D721Med (cell line): ENCODE measurements around the gene PTPN14.
A peak's percentile ranks its signal among the peaks of the same experiment; 100 is the strongest.

Experiments
- DNase-seq: peaks from one replicate; pipeline ENCODE4 v3.0.0; 2011; ENCODE audit warnings: low spot score; ENCODE audit not compliant: insufficient read length
- FAIRE-seq: peaks from 2 replicates; lab custom pipeline; 2011; peaks lifted over from hg19 to GRCh38; lab: Jason Lieb, UNC
- CTCF ChIP-seq: IDR thresholded peaks from 2 replicates; pipeline ENCODE4 v1.5.1; 2012; ENCODE audit warnings: mild to moderate bottlenecking, control low read depth; ENCODE audit not compliant: insufficient read depth; ENCODE audit errors: missing control alignments

Gene PTPN14

GRCh38 chr1:214331827-214332423 is 219.5 kb downstream of the PTPN14 start:
- TF ChIP-seq CTCF = peak; percentile 89
- FAIRE-seq (peak; percentile 90), DNase-seq (peak; percentile 85)

DNA sequence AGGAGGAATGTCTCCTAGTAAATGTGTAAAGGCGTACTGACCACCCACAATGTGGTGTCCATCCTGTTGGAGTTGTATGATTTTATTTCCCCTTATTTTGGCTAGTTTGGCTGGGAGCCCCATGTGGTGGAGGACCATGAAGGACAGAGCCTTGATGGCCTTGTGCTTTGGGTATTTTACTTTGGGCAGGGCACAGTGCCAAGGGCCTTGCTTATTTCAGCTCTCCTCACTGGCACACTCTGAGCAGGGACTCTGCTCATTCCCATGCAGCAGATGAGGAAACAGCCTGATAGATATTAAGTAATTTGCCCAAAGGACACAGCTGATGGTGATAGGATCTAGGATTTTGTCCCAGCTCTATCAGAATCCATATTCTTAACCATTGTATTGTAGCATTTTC is 220.2 kb downstream of the PTPN14 start:
- DNase-seq = no peak
- TF ChIP-seq CTCF = no peak
- FAIRE-seq = no peak

GRCh38 chr1:214330715-214331114 is 220.7 kb downstream of the PTPN14 start:
- no peak for TF ChIP-seq CTCF
- DNase-seq = no peak
- FAIRE-seq = no peak

- FAIRE-seq (no peak), DNase-seq (no peak)
- no peak for TF ChIP-seq CTCF
Measured at GRCh38 chr1:214330222-214330621, 221.2 kb downstream of the PTPN14 start.

DNA sequence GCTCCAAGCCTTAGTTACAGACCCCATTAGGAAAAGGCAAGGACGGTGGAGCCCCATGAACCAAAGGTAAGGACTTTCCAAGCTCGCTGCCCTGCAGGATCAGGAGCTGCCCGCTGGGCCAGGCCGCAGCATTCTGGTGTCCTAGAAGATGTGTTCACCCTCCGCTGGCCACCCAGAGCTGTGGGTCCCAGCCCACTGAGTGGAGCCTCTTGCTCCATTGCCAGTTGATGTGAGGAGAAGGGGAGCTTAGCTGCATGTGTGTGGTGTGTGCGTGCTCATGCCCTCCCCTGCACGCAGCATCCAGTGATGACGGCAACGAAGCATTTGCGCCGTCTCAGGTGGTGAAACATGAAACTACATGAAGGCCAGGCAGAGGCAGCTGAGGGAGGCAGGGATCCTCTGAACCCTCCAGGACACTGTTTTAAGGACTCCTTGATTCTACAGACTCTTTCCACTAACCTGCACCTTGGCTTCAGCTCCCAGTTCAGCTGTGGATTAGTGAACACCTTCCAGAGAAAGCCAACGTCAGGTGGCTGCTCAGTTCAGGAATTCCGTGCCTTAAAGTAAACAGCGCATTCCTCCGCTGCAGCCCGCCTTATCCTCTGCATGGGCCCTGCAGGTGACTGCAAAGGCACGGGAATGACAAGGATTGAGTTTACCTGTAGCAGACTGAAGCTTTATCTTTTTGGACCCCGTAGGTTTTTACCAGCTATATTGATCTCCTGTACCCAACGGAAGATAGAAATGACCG is 221.8 kb downstream of the PTPN14 start:
- DNase-seq (no peak), FAIRE-seq (no peak)
- no peak for TF ChIP-seq CTCF

DNA sequence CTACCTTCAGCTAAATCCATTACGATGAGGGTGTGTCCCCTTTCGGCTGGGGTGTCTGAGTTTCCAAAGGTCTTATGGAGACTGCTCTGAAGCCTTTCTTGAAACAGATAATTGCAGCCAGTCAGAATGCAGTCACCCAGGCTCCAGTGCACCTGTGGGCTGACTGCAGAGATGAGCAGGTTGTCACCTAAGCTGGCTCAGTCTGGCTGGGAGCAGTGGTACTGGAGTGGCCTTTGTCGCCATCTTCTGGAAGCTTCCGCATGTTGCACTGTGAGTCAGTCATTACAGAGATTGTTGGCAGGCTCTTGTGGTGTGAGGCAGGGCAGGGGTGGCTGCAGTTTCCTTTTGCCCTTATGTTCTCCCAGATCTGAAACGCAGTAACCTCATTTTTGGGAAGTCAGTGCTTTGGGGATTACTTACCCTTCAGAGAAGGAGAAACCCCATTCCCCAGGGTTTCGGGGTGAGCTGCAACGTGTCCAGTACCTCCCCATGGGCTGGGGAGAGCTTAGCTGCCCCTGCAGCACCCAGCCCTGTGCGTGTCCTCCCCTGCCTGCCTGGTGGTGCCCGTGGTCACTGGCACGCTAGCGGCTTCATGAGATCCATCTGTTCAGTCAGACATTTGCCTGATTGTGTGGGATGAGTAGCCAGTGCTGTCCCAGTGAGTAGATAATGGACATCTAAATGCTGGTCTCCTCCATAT is 222.5 kb downstream of the PTPN14 start:
- DNase-seq (peak; percentile 96), FAIRE-seq (peak; percentile 91)
- TF ChIP-seq CTCF = peak; percentile 98

GRCh38 chr1:214327514-214327913 is 223.9 kb downstream of the PTPN14 start:
- FAIRE-seq (no peak), DNase-seq (no peak)
- no peak for TF ChIP-seq CTCF
